ENCODE measurements around the gene PTGS2.

The PTGS2 gene

DNA sequence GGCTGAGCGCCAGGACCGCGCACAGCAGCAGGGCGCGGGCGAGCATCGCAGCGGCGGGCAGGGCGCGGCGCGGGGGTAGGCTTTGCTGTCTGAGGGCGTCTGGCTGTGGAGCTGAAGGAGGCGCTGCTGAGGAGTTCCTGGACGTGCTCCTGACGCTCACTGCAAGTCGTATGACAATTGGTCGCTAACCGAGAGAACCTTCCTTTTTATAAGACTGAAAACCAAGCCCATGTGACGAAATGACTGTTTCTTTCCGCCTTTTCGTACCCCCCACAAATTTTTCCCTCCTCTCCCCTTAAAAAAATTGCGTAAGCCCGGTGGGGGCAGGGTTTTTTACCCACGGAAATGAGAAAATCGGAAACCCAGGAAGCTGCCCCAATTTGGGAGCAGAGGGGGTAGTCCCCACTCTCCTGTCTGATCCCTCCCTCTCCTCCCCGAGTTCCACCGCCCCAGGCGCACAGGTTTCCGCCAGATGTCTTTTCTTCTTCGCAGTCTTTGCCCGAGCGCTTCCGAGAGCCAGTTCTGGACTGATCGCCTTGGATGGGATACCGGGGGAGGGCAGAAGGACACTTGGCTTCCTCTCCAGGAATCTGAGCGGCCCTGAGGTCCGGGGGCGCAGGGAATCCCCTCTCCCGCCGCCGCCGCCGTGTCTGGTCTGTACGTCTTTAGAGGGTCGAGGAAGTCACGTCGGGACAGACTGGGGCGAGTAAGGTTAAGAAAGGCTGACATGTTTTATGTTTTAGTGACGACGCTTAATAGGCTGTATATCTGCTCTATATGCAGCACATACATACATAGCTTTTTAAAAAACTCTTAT, at the start of gene PTGS2:
TSS of gene PTGS2 (minus strand) at position 179 of the 817 bp plus-strand sequence. CDS start at position 46, 133 bp downstream.
- H3K4me3 ChIP-seq (ENCODE audit: low read depth, low read length) = peak within 1 kb of the TSS; percentile 67

DNA sequence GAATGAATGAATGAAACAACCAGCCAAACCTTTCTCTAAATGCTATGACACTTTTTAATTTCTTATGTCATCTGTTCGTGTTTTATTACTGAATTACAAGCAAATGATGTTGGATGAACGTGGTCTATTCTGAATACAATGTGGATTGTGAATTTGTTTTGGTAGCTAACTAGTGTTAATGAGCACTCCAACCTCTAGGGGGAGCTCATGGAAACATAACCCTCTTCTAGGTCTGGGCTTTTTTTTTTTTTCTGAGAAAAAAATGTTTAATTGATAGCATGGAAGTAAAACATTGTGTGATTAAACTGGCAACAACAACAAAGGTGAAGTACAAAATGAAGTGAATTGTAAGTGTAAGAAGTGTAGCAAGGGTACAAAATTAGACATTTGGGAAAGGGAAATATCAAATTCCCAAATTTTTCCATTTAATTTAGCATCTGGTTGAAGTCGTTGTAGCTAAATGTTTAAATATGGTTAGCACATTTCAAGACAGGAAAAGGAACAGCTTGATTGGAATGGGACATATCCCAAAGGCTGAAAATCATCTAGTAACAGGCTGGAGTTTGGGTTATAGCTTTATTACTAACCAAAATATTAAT, 42.6 kb upstream of the PTGS2 start:
- H3K4me3 ChIP-seq (ENCODE audit: low read depth, low read length) = no peak overlapping the region

DNA sequence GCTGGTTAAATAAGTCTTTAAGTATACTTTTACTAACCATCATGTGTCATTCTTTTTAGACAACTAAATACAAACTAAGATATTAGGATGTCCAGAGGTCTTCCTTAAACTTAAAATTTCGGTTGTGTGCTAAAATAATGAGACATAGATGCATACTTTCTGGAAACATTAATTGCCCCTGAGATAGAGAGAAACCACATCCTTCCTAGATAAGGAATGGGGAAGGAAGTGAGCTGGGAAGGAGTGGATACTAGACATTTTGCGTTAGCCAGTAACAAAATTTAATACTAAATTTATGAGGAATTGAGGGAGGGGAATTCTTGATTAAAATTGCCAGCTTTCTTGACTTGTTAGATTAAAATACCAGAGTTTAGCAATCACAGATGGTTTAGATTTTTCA, 37.1 kb upstream of the PTGS2 start:
- H3K4me3 ChIP-seq (ENCODE audit: low read depth, low read length) = no peak overlapping the region

DNA sequence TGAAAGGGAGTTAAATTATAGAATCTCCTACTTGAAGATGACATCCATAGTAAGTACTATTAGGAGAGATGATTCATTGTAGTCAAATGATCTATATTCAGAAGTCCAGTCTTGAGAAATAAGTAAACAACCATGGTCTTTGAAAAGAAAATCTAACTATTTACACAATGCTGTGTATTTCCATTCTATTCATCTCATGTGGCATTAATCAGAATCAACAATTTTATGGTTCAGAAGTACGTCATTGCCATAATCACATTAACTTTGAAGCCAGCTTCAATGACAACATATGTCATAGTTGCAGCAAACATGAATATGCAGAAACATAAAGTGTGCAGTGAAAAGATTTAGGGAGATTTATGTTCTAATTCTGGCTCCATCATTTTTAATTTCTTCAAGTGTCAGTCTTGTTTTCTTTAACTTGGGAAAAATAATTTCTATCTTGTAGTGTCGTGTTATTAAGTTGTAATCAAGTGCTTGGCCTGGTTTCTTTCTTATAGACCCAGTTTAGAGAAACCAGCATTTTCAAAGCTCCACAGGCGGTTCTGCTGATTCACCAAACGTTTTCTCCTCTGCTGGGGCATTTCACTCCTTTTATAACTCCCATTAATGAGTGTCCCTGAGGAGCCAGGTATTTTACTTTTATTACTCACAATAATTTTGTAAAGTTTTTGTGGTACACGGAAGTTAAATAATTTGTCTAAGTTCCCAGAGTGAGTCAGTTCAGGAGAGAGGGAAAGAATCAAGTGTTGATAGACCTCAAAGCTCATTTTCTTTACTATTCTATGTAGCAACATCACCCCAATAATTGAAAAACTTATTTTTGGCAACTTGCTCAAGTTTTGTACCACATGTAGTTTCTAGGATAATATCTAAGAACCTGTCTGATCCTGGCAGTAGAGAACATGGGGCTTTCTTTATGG, 35.9 kb upstream of the PTGS2 start:
- H3K4me3 ChIP-seq (ENCODE audit: low read depth, low read length) = no peak overlapping the region

DNA sequence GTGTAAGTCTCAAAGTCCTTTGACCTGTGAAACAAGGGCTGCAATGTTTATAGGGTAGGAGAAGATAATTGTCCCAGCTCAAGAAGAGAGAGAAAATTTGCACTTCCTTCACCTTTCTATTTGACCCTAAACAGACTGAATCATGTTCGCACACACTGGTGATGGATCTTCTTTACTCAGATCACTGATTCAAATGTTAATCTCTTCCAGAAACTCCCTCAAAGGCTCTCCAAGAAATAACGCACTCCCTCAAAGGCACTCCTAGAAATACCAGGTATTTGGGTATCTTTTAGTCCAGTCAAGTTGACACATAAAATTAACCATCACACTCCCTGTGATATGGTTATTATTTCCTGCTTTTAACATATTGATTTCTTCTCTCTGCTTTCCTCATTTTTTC, 30.5 kb upstream of the PTGS2 start:
- H3K4me3 ChIP-seq (ENCODE audit: low read depth, low read length) = no peak overlapping the region

DNA sequence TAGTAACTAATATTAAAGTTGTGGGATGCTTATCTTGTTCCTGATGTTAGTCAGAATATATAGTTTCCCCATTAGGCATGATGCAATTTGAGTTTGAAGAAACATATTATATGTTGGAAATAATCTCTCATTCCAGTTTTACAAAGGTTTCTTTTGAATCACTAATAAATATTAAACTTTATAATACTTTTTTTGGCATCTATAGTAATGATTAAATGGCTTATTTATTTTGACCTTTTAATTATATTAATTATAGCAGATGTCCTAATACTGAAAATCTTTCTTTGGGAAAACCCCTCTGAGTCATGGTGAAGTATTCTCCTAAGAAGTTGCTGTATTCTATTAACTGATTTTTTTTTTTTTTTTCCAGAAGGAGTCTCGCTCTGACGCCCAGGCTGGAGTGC, 28.5 kb upstream of the PTGS2 start:
- no peak overlapping the region for H3K4me3 ChIP-seq (ENCODE audit: low read depth, low read length)

DNA sequence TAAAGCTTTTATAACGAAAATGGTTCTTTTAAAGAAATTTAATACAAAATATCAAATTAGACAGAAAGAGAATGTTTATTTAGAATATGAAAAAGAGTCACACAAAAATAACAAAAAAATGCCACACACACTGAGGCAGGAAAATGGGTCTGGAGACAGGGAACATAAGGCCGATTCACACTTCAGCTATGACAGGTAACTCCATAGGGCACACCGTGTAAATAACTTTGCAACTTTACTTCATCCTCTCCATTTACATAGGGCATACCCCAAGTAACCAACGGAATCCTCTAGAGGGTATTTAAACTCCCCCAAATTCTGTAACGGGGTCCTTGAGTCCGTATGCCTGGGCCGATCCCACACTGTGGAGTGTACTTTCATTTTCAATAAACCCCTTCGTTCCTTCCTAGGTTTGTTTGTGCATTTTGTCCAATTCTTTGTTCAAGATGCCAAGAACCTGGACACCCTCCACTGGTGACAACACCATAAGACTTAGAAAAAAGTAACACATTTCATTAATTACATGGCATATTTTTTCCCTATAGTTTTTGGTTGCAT, 23.1 kb upstream of the PTGS2 start:
- no peak overlapping the region for H3K4me3 ChIP-seq (ENCODE audit: low read depth, low read length)

DNA sequence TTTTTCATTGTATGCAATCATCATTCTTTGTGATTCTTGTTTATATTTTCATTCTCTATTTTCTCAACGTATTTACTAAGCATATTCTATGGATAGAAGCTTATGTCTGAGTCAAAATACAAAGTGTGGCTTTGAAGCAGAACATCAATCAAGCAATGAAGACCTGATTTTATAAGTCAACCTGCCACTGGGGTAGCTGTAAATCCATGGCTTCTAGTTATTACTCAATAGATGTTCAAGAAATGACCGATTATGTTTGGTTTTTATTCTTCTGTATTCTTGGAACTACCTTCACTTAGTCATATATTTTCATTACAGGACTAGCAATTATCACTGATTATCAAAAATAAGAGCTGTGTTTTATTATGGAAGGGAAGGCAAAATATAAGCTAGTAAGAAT, 20.5 kb upstream of the PTGS2 start:
- no peak overlapping the region for H3K4me3 ChIP-seq (ENCODE audit: low read depth, low read length)

DNA sequence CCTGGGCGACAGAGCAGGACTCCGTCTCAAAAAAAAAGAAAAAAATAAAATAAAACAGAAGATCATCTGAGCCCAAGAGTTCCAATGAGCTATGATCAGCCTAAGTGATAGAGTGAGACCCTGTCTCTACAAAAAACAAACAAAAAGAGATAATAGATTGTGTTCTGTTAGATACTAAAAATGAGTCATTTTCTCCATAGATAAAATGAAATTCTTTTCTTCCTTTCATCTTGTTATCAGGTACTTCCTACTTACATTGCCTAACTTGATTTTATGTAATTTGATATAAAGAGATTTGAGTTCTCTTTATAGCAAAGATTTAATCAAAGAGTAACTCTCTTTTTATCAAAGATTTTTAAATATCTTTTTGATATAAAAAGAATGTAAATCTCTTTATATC, 19.3 kb upstream of the PTGS2 start:
- H3K4me3 ChIP-seq (ENCODE audit: low read depth, low read length) = no peak overlapping the region

DNA sequence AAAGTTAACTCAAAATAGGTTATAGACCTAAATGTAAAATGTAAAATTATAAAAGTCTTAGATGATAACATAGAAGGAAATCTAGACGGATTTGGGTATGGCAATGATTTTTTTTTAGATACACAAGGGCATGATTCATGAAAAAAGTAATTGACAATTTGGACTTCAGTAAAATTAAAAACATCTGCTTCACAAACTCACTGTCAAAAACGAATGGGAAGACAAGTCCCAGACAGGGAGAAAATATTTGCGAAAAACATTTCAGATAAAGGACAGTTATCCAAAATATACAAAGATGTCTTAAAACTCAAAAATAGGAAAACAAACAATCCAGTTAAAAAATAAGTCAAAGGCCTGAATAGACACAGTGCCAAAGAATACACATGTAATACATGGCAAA, 9.7 kb upstream of the PTGS2 start:
- H3K4me3 ChIP-seq (ENCODE audit: low read depth, low read length) = no peak overlapping the region

DNA sequence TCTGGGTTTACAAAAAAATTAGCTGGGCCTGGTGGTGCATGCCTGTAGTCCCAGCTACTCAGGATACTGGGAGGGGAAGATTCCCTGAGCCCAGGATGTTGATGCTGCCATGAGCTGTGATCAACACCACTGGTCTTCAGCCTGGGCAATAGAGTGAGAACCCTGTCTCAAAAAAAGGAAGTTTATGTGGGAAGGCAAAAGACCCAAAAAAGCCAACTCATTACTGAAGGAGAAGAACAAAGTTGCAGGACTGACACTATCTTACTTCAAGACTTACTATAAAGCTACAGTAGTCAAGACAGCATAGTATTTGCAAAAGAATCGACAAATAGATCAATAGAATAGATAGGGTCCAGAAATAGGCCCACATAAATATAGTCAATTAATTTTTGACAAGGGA, 9.2 kb upstream of the PTGS2 start:
- no peak overlapping the region for H3K4me3 ChIP-seq (ENCODE audit: low read depth, low read length)

DNA sequence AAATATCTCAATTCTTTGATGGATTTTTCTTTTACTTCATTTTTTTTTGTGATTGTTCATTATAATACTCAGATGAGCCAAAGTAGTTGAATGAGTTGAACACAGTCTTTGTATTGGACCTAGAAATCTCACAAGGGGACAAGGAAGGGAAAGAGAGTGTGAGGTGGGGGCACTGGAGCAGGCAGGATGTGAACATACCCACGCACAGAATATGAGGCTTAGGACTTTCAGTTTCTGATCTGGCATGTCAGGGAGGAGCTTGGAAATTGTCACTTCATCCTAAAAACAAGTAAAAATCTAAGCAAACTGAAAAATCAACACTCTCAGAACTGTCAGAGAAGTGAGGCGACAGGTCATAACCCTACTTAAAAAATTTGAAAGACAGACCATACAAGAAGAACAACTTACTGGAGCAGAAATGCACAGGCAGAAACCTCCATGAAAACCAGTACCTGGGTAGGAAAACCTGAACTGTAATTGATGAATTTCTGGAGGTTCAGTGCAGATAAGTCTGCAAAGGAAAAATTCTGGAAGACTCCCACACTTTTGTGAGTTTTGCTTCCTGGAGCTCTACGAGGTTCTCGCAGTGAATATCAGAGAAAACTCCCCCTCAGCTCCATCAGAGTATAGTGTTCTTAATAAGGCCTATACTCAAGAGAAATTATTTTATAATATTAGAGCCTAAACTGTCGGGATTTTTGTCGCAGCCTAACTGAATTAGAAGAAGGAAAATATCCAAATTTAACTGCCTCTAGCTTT, 3.6 kb upstream of the PTGS2 start:
- H3K4me3 ChIP-seq (ENCODE audit: low read depth, low read length) = no peak overlapping the region

DNA sequence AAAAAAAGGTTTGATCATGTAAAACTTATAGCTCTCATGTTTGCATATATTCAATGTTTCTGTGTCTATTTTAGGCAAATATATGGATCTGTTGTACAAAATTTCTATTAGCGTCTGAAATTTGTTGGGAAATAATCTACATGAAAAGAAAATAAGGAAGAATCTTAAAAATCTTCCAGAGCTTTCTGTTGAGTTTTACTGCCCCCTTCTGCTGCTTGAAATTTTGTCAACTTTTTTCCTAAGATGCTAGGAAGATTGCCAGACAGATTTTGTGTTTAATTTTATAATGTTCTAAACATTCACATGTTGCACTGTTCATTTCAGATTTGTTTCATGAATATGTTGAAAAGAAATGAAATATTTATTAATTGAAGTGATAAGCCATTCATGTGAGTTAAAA, 2.5 kb upstream of the PTGS2 start:
- H3K4me3 ChIP-seq (ENCODE audit: low read depth, low read length) = no peak overlapping the region

DNA sequence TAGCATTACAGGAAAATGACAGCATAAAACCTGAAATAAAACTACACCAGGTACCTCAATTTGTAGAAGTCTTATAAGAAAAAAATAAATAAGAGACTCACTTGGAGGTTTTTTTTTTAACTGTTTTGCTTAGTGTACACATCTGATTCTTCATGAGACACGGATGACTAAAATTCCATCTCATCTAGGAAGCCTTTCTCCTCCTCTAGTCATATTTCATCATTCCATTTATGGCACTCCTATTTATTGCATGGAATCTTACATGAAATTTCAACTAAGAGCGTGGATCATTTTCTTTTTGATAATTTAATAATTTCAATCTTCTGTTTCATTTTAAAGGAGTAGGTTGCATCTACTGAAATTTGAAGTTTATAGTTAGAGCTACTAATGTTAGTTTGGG, 1.6 kb upstream of the PTGS2 start:
- H3K4me3 ChIP-seq (ENCODE audit: low read depth, low read length) = no peak overlapping the region

DNA sequence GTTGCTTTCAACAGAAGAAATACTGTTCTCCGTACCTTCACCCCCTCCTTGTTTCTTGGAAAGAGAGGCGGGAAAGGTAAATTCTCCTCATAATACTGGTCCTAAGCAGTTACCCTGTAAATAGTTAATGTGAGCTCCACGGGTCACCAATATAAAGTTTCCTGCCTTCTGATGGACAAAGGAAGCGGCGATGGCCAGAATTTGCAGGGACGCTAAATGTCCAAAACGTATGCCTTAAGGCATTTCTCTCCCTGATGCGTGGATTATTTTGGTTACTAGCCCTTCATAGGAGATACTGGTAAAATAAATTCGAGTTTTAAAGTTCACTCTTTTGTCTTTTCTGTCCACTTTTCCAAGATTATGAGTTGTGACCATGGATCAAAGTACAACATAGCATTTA, 898 bp upstream of the PTGS2 start:
- H3K4me3 ChIP-seq (ENCODE audit: low read depth, low read length) = peak overlapping the region; percentile 67

DNA sequence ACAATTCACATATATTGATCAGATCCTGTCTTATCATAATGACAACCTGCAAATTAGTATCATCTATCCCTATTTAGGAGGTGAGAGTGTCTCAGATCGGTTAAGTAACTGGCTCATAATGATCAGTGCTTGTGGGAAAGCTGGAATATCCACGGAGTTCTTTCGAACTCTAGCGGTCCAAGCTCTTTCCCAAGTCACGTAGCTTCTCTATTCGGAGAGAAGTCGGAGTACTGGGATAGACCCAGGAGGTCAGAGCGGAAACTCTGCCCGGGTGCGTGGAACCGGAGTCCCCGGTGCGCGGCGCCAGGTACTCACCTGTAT, 339 bp downstream of the PTGS2 start:
- peak overlapping the region; percentile 67 for H3K4me3 ChIP-seq (ENCODE audit: low read depth, low read length)

DNA sequence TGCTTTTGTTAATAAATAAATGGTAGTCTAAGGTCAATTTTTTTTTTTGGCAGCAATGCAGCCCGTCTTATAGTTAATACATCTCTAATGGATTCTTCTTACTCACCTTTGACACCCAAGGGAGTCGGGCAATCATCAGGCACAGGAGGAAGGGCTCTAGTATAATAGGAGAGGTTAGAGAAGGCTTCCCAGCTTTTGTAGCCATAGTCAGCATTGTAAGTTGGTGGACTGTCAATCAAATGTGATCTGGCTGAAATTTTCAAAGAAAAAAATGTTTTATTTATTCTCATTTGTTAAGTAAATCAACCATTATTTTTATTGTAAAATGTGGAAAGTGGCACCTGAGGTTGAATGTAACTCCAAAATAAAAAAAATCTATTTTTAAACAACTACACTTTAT, 2.1 kb downstream of the PTGS2 start:
- H3K4me3 ChIP-seq (ENCODE audit: low read depth, low read length) = no peak overlapping the region

DNA sequence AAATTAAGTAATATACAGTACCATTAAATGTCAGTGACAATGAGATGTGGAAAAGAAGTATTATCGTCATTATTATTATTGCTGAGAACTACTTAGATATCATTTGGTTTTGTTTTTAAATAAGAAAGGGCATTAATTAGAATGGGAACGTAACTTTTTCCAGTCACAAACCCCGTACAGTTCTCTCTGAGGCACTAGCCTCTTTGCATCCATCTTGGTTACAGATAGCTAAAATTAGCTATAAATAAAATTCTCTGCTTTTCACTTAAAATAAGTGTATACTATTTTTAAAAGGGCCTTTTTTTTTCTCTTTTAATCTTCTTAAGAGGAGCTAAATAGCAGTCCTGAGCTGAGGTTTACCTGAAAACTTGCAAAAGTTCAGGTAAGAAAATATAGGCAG, 7.6 kb downstream of the PTGS2 start:
- H3K4me3 ChIP-seq (ENCODE audit: low read depth, low read length) = no peak overlapping the region

DNA sequence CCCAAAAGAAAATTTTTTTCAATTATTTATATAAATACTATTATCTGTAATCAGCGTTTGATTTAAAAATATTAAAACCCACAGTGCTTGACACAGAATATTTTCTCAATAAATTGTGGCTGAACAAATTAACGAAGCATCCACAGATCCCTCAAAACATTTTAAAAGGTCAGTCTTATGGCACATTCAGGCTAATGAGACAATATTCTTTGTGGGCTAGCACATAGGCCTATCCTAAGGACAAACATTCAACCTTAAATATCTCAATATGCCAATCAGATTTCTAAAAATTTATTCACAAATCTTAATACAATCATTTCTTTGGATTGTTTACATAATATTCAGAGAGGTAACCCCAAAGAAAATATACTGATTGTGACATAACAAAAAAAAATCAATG, 8.1 kb downstream of the PTGS2 start:
- no peak overlapping the region for H3K4me3 ChIP-seq (ENCODE audit: low read depth, low read length)

DNA sequence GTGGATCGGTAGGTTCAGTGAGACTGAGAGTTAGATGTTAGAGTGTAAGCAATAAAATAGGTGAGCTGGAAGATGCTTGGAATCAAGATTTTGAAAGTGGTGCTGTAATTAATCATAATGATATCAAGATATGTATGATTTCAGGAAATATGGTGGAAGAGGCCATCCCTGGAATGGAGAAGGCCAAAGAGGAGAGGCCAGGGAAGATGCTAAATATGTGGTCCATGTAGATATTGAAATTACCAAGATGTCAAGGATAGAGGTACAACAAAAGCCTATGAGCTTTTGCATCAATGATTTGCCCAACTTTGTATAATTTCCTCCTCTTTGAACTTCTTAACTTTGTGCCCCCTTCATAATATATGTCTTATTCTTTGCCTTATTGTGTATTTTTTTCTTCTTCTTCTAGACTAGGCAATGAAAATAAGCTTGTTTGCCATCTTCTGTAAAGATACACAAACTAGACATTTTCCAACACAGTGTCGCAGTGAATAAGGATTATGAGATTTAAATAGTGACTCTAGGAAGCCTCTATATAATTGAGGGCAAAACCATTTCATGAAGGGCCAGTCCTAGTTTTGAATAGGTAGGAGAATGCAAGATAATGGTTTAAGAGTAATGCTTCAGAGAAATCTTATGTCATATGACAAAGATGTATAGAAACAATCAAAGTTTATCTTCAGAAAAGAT, 8.9 kb downstream of the PTGS2 start:
- H3K4me3 ChIP-seq (ENCODE audit: low read depth, low read length) = no peak overlapping the region

All from iPS-11a (cell line).